HepG2 (cell line): Measurements from ENCODE around the gene EDAR. TPM values are rescaled to one million over a fixed set of nuclear protein-coding genes. Genes with fewer than 3 reads are reported as not detected.
A peak's percentile ranks its signal among the peaks of the same experiment; 100 is the strongest.

Experiments used
- BCL6 ChIP-seq: IDR thresholded peaks from 2 replicates; pipeline ENCODE4 v1.6.1; 2016; ENCODE audit warnings: missing genetic modification reagents, missing compliant biosample characterization
- BRCA1 ChIP-seq: sonication (generic); formaldehyde crosslinking; IDR thresholded peaks from 2 replicates; pipeline ENCODE4 v1.4.0; 2020; ENCODE audit warnings: missing genetic modification reagents
- CHCHD3 ChIP-seq: sonication (generic); formaldehyde crosslinking; IDR thresholded peaks from 2 replicates; pipeline ENCODE4 v1.8.0; 2022; ENCODE audit warnings: mild to moderate bottlenecking, missing genetic modification reagents, moderate library complexity
- HMG20A ChIP-seq: IDR thresholded peaks from 2 replicates; pipeline ENCODE4 v1.6.1; 2016; ENCODE audit warnings: borderline replicate concordance
- IRF2 ChIP-seq: IDR thresholded peaks from 2 replicates; pipeline ENCODE4 v1.6.1; 2018; ENCODE audit warnings: missing genetic modification reagents, missing compliant biosample characterization
- ISX ChIP-seq: sonication (generic); formaldehyde crosslinking; conservative IDR thresholded peaks from 2 replicates; pipeline ENCODE4 v1.5.0; 2020; ENCODE audit warnings: missing genetic modification reagents
- MED1 ChIP-seq: sonication (generic); formaldehyde crosslinking; IDR thresholded peaks from 2 replicates; pipeline ENCODE4 v1.4.0; 2020; ENCODE audit warnings: missing genetic modification reagents
- PAWR ChIP-seq: sonication (generic); formaldehyde crosslinking; IDR thresholded peaks from 2 replicates; pipeline ENCODE4 v1.4.0; 2020; ENCODE audit warnings: missing genetic modification reagents, mild to moderate bottlenecking, borderline replicate concordance
- PHF21A ChIP-seq: sonication (generic); formaldehyde crosslinking; IDR thresholded peaks from 2 replicates; pipeline ENCODE4 v1.5.0; 2020; ENCODE audit warnings: mild to moderate bottlenecking, missing genetic modification reagents
- REST ChIP-seq, 2 experiments: IDR thresholded peaks; 2 replicates each; pipeline ENCODE4 v1.6.1; 2011 to 2012; ENCODE audit warnings: low read length in 2 of 2, borderline replicate concordance in 1 of 2, low read depth in 1 of 2, mild to moderate bottlenecking in 1 of 2, moderate library complexity in 1 of 2
- TFE3 ChIP-seq: IDR thresholded peaks from 2 replicates; pipeline ENCODE4 v1.6.1; 2016
- ZKSCAN8 ChIP-seq: IDR thresholded peaks from 2 replicates; pipeline ENCODE4 v1.6.1; 2016; ENCODE audit warnings: borderline replicate concordance, missing genetic modification reagents, missing compliant biosample characterization
- ZNF101 ChIP-seq: sonication (generic); formaldehyde crosslinking; IDR thresholded peaks from 2 replicates; pipeline ENCODE4 v1.4.0; 2020; ENCODE audit warnings: mild to moderate bottlenecking, low read depth, missing genetic modification reagents, borderline replicate concordance
- ZNF230 ChIP-seq: sonication (generic); formaldehyde crosslinking; IDR thresholded peaks from 2 replicates; pipeline ENCODE4 v1.4.0; 2020; ENCODE audit warnings: mild to moderate bottlenecking, missing genetic modification reagents
- ZNF331 ChIP-seq: sonication (generic); formaldehyde crosslinking; IDR thresholded peaks from 2 replicates; pipeline ENCODE4 v1.4.0; 2020; ENCODE audit warnings: missing genetic modification reagents
- ZNF558 ChIP-seq: sonication (generic); formaldehyde crosslinking; IDR thresholded peaks from 2 replicates; pipeline ENCODE4 v1.9.0; 2022; ENCODE audit warnings: mild to moderate bottlenecking, missing genetic modification reagents, borderline replicate concordance
- polyA plus RNA-seq, 8 experiments: library from polyadenylated mRNA; depleted of rRNA in 3 of 8; stranded (reverse) in 7 of 8; unstranded in 1 of 8; fragments of >200 nt; fragmentation: Illumina TruSeq in 4 of 8; extraction: Trizol in 4 of 8; gene quantifications; 2 replicates each; pipeline versions ENCODE4 v1.2.1 to v1.2.3, GENCODE V29; 2011 to 2016; ENCODE audit warnings: low read depth in 4 of 8, missing spikeins in 1 of 8, mixed read lengths in 1 of 8; ENCODE audit not compliant: insufficient read depth in 1 of 8
- total RNA-seq, 5 experiments: library from RNA; depleted of rRNA; stranded (reverse); fragments of >200 nt; fragmentation: Illumina TruSeq; extraction: Trizol; gene quantifications; 2 replicates each; pipeline ENCODE4 v1.2.3, GENCODE V29; 2016; ENCODE audit warnings: low read depth in 1 of 5
- TF ChIP-seq, protein P1 (sequence below): sonication (generic); formaldehyde crosslinking; conservative IDR thresholded peaks from 2 replicates; pipeline ENCODE4 v1.8.0; 2022; ENCODE audit warnings: low read depth, missing genetic modification reagents
- TF ChIP-seq, protein P2 (sequence below): sonication (generic); formaldehyde crosslinking; IDR thresholded peaks from 2 replicates; pipeline ENCODE4 v1.4.0; 2020; ENCODE audit warnings: mild to moderate bottlenecking, missing genetic modification reagents, borderline replicate concordance

Gene EDAR
- total and polyA plus RNA-seq, 2 of the 13 experiments (the other 11 are each of a cell fraction or from before 2014, with no cell fraction given): not detected

DNA sequence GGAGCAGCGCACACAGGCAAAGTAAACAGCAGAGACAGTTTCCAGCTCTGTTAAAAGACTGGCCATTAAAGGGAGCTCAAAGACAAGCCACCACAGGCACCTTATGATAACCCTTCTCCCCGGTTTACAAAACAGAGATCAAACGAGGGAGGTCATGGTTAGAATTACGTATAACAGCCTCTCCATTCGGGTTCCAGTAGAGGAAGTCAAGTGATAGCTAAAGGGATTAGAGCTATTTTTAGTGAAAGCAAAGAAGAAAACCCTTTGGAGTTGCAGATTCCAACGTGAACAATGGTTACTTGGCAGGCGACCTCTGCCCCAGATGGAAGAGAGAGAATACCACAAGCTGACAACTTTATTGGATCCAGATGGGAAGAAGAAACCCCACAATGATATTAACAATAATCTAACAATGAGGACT, 31.2 kb upstream of the EDAR start (continued):
- TF ChIP-seq ISX (CRISPR knock-in tag): no peak
- TF ChIP-seq ZNF331 (CRISPR knock-in tag): peak; percentile 65; the same call in 1 of the 2 replicates
- TF ChIP-seq ZKSCAN8: peak; percentile 18; the same call in 1 of the 2 replicates
- no peak for TF ChIP-seq ZNF558 (CRISPR knock-in tag)
- TF ChIP-seq ZNF230 (CRISPR knock-in tag): no peak
- no peak for TF ChIP-seq BRCA1 (CRISPR knock-in tag)
- TF ChIP-seq PHF21A (CRISPR knock-in tag): peak; percentile 40; the same call in 1 of the 2 replicates
- TF ChIP-seq BCL6 (CRISPR knock-in tag): peak; percentile 84
- no peak for TF ChIP-seq PAWR (CRISPR knock-in tag)
- TF ChIP-seq REST (IDR thresholded peaks at IDR 0.05; ENCODE audit: borderline replicate concordance in 1 of 2, low read depth in 1 of 2, low read length in 2 of 2): 0 out of 4 replicates have a peak, but pooled peaks of 1 of the 2 experiments have one; percentile 28
- TF ChIP-seq MED1: peak; percentile 72
- TF ChIP-seq, protein P1, sequence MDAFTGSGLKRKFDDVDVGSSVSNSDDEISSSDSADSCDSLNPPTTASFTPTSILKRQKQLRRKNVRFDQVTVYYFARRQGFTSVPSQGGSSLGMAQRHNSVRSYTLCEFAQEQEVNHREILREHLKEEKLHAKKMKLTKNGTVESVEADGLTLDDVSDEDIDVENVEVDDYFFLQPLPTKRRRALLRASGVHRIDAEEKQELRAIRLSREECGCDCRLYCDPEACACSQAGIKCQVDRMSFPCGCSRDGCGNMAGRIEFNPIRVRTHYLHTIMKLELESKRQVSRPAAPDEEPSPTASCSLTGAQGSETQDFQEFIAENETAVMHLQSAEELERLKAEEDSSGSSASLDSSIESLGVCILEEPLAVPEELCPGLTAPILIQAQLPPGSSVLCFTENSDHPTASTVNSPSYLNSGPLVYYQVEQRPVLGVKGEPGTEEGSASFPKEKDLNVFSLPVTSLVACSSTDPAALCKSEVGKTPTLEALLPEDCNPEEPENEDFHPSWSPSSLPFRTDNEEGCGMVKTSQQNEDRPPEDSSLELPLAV (CRISPR knock-in tag): no peak
- TF ChIP-seq IRF2 (CRISPR knock-in tag): 0 out of 2 replicates have a peak, but pooled peaks have one; percentile 30
- no peak for TF ChIP-seq ZNF101 (CRISPR knock-in tag)
- TF ChIP-seq HMG20A (CRISPR knock-in tag): peak; percentile 70; the same call in 1 of the 2 replicates
- TF ChIP-seq TFE3 (CRISPR knock-in tag): 0 out of 2 replicates have a peak, but pooled peaks have one; percentile 16
- no peak for TF ChIP-seq CHCHD3 (CRISPR knock-in tag)
- TF ChIP-seq, protein P2, sequence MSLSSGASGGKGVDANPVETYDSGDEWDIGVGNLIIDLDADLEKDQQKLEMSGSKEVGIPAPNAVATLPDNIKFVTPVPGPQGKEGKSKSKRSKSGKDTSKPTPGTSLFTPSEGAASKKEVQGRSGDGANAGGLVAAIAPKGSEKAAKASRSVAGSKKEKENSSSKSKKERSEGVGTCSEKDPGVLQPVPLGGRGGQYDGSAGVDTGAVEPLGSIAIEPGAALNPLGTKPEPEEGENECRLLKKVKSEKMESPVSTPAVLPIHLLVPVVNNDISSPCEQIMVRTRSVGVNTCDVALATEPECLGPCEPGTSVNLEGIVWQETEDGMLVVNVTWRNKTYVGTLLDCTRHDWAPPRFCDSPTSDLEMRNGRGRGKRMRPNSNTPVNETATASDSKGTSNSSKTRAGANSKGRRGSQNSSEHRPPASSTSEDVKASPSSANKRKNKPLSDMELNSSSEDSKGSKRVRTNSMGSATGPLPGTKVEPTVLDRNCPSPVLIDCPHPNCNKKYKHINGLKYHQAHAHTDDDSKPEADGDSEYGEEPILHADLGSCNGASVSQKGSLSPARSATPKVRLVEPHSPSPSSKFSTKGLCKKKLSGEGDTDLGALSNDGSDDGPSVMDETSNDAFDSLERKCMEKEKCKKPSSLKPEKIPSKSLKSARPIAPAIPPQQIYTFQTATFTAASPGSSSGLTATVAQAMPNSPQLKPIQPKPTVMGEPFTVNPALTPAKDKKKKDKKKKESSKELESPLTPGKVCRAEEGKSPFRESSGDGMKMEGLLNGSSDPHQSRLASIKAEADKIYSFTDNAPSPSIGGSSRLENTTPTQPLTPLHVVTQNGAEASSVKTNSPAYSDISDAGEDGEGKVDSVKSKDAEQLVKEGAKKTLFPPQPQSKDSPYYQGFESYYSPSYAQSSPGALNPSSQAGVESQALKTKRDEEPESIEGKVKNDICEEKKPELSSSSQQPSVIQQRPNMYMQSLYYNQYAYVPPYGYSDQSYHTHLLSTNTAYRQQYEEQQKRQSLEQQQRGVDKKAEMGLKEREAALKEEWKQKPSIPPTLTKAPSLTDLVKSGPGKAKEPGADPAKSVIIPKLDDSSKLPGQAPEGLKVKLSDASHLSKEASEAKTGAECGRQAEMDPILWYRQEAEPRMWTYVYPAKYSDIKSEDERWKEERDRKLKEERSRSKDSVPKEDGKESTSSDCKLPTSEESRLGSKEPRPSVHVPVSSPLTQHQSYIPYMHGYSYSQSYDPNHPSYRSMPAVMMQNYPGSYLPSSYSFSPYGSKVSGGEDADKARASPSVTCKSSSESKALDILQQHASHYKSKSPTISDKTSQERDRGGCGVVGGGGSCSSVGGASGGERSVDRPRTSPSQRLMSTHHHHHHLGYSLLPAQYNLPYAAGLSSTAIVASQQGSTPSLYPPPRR (CRISPR knock-in tag): peak; percentile 73; the same call in 1 of the 2 replicates
